Sigmoid colon (tissue), 4 donors: Measurements from ENCODE around the gene NCS1.

Source experiments
- CTCF ChIP-seq, 4 experiments: fragments of 450-650 bp in 3 of 4; fragments of 200-600 bp in 1 of 4; IDR thresholded peaks; one replicate each; pipeline ENCODE4 v1.5.1; 2016 to 2019; ENCODE audit warnings: antibody characterized with exemption in 4 of 4, mild to moderate bottlenecking in 3 of 4, moderate library complexity in 2 of 4
- POLR2AphosphoS5 ChIP-seq, 4 donors: sonication (generic); formaldehyde crosslinking; IDR thresholded peaks; one replicate each; pipeline ENCODE4 v1.6.1; 2017; ENCODE audit warnings: antibody characterized with exemption in 4 of 4

- no peak for TF ChIP-seq CTCF (IDR thresholded peaks at IDR 0.05)
- TF ChIP-seq POLR2AphosphoS5 (IDR thresholded peaks at IDR 0.05): no peak
These were observed 71.6 kb downstream of the NCS1 start for GRCh38 chr9:130243882-130244170.
